NCI-H748 (cell line): ENCODE results near the gene DUS1L.

Source experiments
- DNase-seq: peaks from one replicate; lab custom pipeline; 2025; ENCODE audit not compliant: unreplicated experiment; lab: John Stamatoyannopoulos, UW

Gene DUS1L

GRCh38 chr17:82101301-82101715 is 35.7 kb upstream of the DUS1L start:
- no peak for DNase-seq

DNA sequence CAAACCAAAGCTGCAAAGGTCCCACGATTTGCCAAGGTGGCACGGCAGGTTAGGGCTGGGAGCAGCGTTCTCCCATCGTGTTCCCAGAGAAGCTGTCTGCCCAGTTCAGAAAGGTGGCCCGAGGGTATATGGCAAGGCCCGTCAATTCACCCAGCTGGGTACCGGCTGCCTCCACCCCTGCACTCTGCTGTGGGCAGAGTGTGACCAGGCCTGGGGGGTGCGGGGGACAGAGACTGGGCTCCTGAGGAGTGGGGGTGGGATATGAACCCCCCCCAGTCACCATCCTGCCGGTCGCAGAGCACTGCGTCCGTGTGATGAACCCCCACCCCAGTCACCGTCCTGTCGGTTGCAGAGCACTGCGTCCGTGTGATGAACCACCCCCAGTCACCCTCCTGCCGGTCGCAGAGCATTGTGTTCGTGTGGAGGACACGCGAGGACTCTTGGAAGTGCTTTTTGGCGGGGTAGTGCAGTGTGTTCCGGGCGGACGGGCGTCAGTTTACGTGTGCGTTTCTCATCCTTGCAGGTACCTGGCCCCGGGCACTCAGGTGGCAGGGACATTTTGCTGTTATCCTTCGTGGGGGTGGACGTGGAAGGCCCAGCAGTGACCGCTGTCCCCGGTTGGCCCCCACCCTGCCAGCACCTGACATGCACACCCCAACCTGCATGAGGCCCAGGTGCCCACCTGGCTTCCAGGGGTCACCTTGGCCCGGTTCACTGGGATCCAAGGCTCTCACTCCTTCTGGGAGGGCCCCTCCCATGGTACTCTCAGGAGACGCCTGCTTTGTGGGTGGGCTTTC is 35.1 kb upstream of the DUS1L start:
- no peak for DNase-seq

GRCh38 chr17:82098939-82099763 is 33.5 kb upstream of the DUS1L start:
- DNase-seq: no peak

- DNase-seq: peak; percentile 97
Measured at GRCh38 chr17:82098169-82098938, 32.8 kb upstream of the DUS1L start, which contains the start of gene FASN. Gene FASN, minus strand, starts transcription at chr17:82098236. Its CDS starts 1,791 bp downstream, at chr17:82096445.

- no peak for DNase-seq
Measured at GRCh38 chr17:82097919-82098168, 32.2 kb upstream of the DUS1L start.

GRCh38 chr17:82097184-82097918 is 31.7 kb upstream of the DUS1L start:
- DNase-seq: peak; percentile 44

DNA sequence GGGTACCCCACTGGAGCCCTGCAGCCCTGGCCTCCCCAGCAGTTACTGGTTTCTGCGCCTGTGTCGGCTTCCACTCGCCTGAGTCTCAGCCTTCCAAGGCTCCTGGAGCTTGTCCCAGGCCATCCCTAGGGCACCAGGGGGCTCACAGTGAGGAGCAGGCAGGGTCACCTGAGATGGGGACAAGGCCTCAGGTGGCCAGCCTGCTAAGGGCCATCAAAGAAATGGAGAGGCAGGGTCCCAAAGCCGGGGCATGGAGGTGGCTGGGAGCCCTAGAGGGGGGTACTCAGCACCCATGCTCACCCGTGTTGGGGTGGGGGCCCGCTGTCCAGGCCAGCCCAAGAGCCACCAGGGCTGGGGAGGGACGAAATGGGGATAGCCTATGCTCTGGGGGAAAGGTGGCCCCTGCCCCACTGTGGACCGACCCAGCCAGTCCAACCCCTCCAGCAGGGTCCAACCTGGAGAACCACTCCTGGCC is 31.1 kb upstream of the DUS1L start:
- DNase-seq: no peak

- DNase-seq: no peak
Measured at GRCh38 chr17:82095777-82096708, 30.4 kb upstream of the DUS1L start.

- no peak for DNase-seq
Measured at GRCh38 chr17:82094931-82095776, 29.6 kb upstream of the DUS1L start.

- no peak for DNase-seq
Measured at GRCh38 chr17:82092995-82093751, 27.6 kb upstream of the DUS1L start.

GRCh38 chr17:82092628-82092994 is 27.0 kb upstream of the DUS1L start:
- no peak for DNase-seq

- DNase-seq: no peak
Measured at GRCh38 chr17:82092094-82092586, 26.5 kb upstream of the DUS1L start.

DNA sequence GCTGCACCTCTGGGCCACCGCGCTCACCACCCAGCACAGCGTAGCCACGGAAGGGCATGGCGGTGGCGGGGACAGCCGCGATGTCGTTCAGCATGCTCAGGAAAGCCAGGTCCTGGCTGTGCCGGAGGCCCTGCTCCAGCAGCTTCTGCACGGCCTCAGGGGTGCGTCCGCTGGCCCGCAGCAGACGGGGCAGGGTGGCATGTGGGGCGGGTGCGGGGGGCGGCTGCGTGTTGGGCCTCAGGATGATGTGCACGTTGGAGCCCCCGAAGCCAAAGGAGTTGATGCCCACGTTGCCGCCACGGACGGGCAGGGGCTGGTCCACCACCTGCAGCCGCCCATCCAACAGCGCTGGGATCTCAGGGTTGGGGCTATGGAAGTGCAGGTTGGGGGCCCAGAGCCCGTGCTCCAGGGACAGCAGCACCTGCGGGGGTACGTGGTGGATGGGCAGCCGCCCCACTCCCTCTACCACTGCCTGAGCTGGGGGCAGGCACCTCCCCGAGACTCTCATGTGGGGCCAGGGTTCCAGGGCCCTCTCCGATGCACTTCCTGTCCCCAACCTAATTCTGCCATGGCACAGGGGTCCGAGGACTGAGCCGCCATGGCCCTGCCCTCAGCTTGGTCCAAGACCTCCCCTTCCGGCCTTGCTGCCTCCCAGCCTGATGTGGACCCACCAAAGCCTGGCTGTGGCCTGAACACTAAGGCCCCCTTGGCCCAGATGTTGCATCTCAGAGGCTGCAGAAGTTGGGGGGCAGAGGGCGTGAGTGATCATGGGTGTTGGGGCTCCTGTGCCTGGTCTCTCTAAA is 25.9 kb upstream of the DUS1L start:
- no peak for DNase-seq

DNA sequence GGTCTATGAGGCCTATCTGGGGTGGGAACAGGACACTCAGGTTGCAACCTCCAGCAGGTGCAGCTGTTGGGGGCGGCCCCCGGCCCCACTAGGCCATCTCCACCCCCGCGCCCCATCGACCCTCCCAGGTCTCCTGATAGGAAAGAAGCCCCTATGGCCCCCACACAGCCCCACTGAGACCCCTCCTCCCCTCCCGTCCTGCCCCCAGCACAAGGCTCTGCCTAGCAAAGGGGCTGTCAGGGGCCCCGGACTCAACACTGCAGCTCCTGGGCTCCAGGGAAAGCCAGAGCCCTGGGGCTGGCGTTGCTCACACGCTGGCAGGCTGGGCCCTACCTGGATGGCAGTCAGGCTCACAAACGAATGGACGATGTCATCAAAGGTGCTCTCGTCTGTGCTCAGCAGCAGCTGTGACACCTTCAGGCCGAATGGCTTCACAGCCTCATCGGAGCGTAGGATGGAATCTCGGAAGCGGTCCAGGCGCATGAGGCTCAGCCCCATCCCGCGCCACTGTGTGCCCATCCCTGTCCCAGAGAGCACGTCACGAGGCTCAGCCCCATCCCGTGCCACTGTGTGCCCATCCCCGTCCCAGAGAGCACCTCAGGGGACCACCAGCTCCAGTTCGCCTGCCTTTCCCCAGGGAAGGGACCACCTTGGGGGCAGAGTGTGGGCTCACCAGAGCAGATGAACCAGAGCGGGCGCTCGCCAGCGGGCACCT is 25.1 kb upstream of the DUS1L start:
- no peak for DNase-seq

DNA sequence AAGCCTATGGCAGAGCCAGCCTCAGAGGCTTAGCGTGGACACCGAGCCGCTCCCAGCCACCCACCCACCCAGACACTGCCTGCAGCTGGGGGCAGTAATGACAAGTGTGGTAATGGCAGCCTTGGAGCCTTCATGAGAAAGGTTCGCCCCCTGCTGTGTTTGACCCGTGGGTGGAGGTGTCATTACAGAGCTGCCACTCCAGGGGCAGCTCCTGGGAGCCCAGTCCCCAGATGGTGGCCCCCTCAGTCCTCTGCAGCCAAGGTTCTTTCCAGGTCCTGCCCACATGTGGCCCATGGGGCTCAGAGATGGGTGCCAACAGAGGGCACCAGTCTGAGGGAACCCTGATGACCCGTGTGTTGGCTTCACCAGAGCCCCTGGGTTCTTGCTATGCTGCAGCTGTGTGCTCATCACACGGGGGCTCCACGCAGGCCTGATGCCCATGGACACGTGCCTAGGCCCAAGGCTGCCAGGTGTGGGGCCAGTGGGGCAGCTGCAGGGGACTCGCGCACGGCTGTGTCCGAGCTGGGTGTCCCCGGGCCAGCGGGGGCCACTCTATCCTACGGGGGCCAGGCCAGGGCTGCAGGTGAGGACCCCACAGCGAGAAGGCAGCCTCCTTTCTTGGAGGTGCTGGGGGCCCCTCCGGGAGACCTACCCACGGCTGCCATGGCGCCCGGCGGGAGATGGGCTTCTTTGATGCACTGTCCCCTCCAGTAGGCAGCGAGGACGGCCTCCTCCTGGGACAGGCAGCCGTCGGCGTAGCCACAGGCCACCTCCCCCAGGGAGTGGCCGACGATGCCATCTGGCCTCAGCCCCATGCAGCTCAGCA is 24.3 kb upstream of the DUS1L start:
- DNase-seq: no peak
